Trophoblast cell (in vitro differentiated cells and primary cell): Measurements from ENCODE around the gene LTB4R2.
A peak's percentile ranks its signal among the peaks of the same experiment; 100 is the strongest.

Experiments
- DNase-seq, 2 donors: peaks; one replicate each; pipeline ENCODE4 v3.0.0-alpha.2; 2016
- H2AFZ ChIP-seq: 2 replicates; pipeline ENCODE4 v1.6.1; 2013; ENCODE audit warnings: low read length, moderate library complexity, mild to moderate bottlenecking; ENCODE audit not compliant: insufficient read depth, poor library complexity
- H2AK5ac ChIP-seq: 2 replicates; pipeline ENCODE4 v1.6.1; 2013; ENCODE audit warnings: mild to moderate bottlenecking, low read length
- H2BK120ac ChIP-seq: 2 replicates; pipeline ENCODE4 v1.6.1; 2013; ENCODE audit warnings: low read length, mild to moderate bottlenecking, moderate library complexity; ENCODE audit not compliant: insufficient read depth, poor library complexity
- H2BK12ac ChIP-seq: 2 replicates; pipeline ENCODE4 v1.6.1; 2013; ENCODE audit warnings: mild to moderate bottlenecking, low read length, moderate library complexity
- H2BK5ac ChIP-seq: 2 replicates; pipeline ENCODE4 v1.6.1; 2013; ENCODE audit warnings: low read length, low read depth, moderate library complexity, mild to moderate bottlenecking; ENCODE audit not compliant: poor library complexity
- H3K14ac ChIP-seq: 2 replicates; pipeline ENCODE4 v1.6.1; 2013; ENCODE audit warnings: mild to moderate bottlenecking, low read length
- H3K18ac ChIP-seq: 2 replicates; pipeline ENCODE4 v1.6.1; 2013; ENCODE audit warnings: mild to moderate bottlenecking, low read length
- H3K23ac ChIP-seq: 2 replicates; pipeline ENCODE4 v1.6.1; 2013; ENCODE audit warnings: low read length
- H3K27ac ChIP-seq: 2 replicates; pipeline ENCODE4 v1.5.1; 2013; ENCODE audit warnings: low read depth, mild to moderate bottlenecking, inconsistent platforms, low read length, moderate library complexity
- H3K27me3 ChIP-seq: 2 replicates; pipeline ENCODE4 v1.6.1; 2013; ENCODE audit warnings: inconsistent platforms, mild to moderate bottlenecking, low read length, moderate library complexity; ENCODE audit not compliant: insufficient read depth
- H3K36me3 ChIP-seq, 2 experiments: 1 replicate in 1 of 2; 2 replicates in 1 of 2; pipeline ENCODE4 v1.6.1; 2013; ENCODE audit warnings: low read length in 2 of 2, mild to moderate bottlenecking in 2 of 2, moderate library complexity in 1 of 2; ENCODE audit not compliant: insufficient read depth in 2 of 2, control insufficient read depth in 1 of 2
- H3K4ac ChIP-seq: 2 replicates; pipeline ENCODE4 v1.6.1; 2013; ENCODE audit warnings: low read depth, mild to moderate bottlenecking, low read length, moderate library complexity
- H3K4me1 ChIP-seq, 2 experiments: 1 replicate in 1 of 2; 2 replicates in 1 of 2; pipeline ENCODE4 v1.6.1; 2013; ENCODE audit warnings: low read length in 2 of 2, mild to moderate bottlenecking in 2 of 2, moderate library complexity in 1 of 2; ENCODE audit not compliant: insufficient read depth in 2 of 2, control insufficient read depth in 1 of 2
- H3K4me2 ChIP-seq: 2 replicates; pipeline ENCODE4 v1.6.1; 2013; ENCODE audit warnings: inconsistent platforms, mild to moderate bottlenecking, low read length, moderate library complexity
- H3K4me3 ChIP-seq: 2 replicates; pipeline ENCODE4 v1.5.1; 2013; ENCODE audit warnings: mild to moderate bottlenecking, low read depth, low read length, inconsistent platforms
- H3K79me1 ChIP-seq: one replicate; pipeline ENCODE4 v1.6.1; 2013; ENCODE audit warnings: low read length
- H3K79me2 ChIP-seq: 2 replicates; pipeline ENCODE4 v1.6.1; 2013; ENCODE audit warnings: low read length, mild to moderate bottlenecking; ENCODE audit not compliant: control insufficient read depth, insufficient read depth, poor library complexity
- H3K9ac ChIP-seq: 2 replicates; pipeline ENCODE4 v1.6.1; 2013; ENCODE audit warnings: mild to moderate bottlenecking, low read length
- H3K9me3 ChIP-seq: 2 replicates; pipeline ENCODE4 v1.6.1; 2013; ENCODE audit warnings: low read depth, mild to moderate bottlenecking, control low read depth, inconsistent platforms, low read length; ENCODE audit not compliant: insufficient read depth
- H4K12ac ChIP-seq: 2 replicates; pipeline ENCODE4 v1.6.1; 2013; ENCODE audit warnings: low read depth, mild to moderate bottlenecking, low read length, moderate library complexity
- H4K8ac ChIP-seq: 2 replicates; pipeline ENCODE4 v1.6.1; 2013; ENCODE audit warnings: low read depth, mild to moderate bottlenecking, low read length, moderate library complexity
- H4K91ac ChIP-seq: one replicate; pipeline ENCODE4 v1.6.1; 2013; ENCODE audit warnings: low read depth, mild to moderate bottlenecking, low read length, moderate library complexity
- WGBS: extraction: QIAGEN DNeasy Blood & Tissue Kit; methylation state at CpG from one replicate; pipeline ENCODE4 v1.1.7; 2013; ENCODE audit warnings: missing lambda C conversion rate; ENCODE audit not compliant: insufficient read length, insufficient coverage; ENCODE audit errors: extremely low coverage; 5-methylcytosine and 5-hydroxymethylcytosine counted together

Gene LTB4R2

DNA sequence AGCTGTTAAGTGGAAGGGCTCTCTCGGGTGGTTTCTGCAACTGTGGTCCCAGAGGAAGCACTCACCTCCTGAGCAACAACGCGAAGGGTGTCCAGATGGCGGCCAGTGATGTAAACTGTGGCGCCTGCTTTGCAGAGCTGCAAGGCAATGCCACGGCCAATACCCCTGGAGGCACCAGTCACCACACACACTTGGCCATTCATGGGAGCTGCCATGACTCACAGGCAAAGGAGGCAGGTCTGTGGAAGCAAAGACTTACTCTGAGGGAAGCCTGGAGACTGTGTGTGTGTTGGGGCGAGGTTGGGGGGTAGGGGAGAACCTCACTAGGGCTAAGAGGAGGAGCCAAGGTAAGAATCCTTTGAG lies 11.1 kb upstream of the LTB4R2 start:
- peak overlapping the region; percentile 31 for H3K4ac ChIP-seq
- H2BK12ac ChIP-seq = no peak overlapping the region
- H3K4me1 ChIP-seq = peaks cover 11 to 14% of the 10 kb centered on the region in 2 experiments
- peak overlapping the region; percentile 46 for H3K14ac ChIP-seq
- peak; percentile 26 to 50 for DNase-seq
- peaks cover 9% of the 10 kb centered on the region for H3K79me2 ChIP-seq
- no peaks in the 10 kb centered on the region for H3K27me3 ChIP-seq
- peak overlapping the region; percentile 81 for H4K8ac ChIP-seq
- H3K18ac ChIP-seq = peak overlapping the region; percentile 86
- H3K4me2 ChIP-seq = peak overlapping the region; percentile 79
- peak overlapping the region; percentile 84 for H3K4me3 ChIP-seq
- peaks cover 21 to 34% of the 10 kb centered on the region in 2 experiments for H3K36me3 ChIP-seq
- no peak overlapping the region for H3K23ac ChIP-seq
- WGBS = no CpG with 5 or more reads among the region's 7 CpGs
- peak overlapping the region; percentile 38 for H2BK5ac ChIP-seq
- peak overlapping the region; percentile 81 for H4K12ac ChIP-seq
- H2BK120ac ChIP-seq = no peak overlapping the region
- peak overlapping the region; percentile 33 for H4K91ac ChIP-seq
- H3K9me3 ChIP-seq = no peaks in the 10 kb centered on the region
- H3K27ac ChIP-seq = no peak overlapping the region
- H3K9ac ChIP-seq = peak overlapping the region; percentile 89
- H2AK5ac ChIP-seq = peak overlapping the region; percentile 42
- H3K79me1 ChIP-seq = peaks cover 3% of the 10 kb centered on the region
- peak overlapping the region; percentile 93 for H2AFZ ChIP-seq

DNA sequence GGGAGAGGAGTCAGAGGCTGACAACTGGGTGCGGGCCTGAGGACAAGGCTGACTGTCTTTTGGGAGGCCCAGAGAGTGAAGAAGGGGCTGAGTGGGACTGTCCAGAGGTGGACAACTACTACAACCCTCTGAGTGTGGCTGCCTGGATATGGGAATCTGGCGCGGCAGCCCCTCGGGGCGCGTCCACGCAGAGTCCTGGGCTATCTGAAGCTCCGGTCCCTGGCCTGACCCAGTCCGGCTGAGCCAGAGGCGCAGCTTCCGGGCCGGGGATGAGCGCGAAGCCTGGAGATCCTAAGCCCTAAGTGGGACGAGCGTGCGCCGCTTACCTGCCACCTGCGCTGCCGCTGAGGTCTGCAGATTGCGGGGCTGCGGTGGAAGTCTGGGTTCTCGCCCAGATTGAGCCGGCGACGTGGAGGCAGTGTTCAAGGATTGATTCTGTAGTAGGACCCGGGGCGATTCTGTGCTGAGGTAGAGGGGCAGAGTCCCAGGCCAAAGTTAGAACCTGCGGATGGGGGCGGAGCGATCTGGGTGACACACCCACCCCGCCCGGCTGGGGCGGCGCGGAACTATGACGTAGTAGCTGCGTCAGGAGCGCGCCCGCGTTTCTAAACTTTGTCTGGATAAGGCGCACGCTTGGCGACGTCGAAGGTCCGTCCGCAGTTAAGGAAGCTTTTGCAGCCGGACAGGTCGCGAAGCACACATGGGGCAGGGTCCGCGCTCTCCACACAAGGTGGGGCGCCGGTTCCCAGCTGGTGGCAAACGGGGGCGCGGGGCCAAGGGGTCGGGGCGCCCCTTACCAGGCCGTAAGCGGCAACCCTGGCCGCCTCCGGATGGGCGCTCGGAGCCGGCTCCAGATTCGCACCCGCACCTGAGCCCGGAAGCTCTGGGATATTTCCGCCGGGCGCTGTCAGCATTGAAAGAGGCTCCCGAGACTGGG lies 10.4 kb upstream of the LTB4R2 start, which contains the start of the genes DHRS1 and NOP9:
DHRS1 (minus strand) TSS at position 526 of the 937 bp plus-strand sequence. CDS start 674 bp downstream, outside the sequence.
NOP9 (plus strand) TSS at position 596 of the 937 bp plus-strand sequence; CDS start at position 701, 105 bp downstream.
- Histone ChIP-seq H2BK5ac (peak within 1 kb of the TSS; percentile 38), H4K12ac (peak within 1 kb of the TSS; percentile 81), H3K18ac (peak within 1 kb of the TSS; percentile 86), H3K14ac (peak within 1 kb of the TSS; percentile 46), H3K23ac (peak within 1 kb of the TSS; percentile 40), H3K79me1 (peaks cover 3% of the 10 kb centered on the region), H3K4me1 (peaks cover 11 to 14% of the 10 kb centered on the region in 2 experiments), H2AFZ (peak within 1 kb of the TSS; percentile 93), H4K91ac (peak within 1 kb of the TSS; percentile 33), H3K4me3 (peak within 1 kb of the TSS; percentile 84), H2BK12ac (no peak within 1 kb of the TSS), H3K9ac (peak within 1 kb of the TSS; percentile 89), H3K4me2 (peak within 1 kb of the TSS; percentile 79), H3K4ac (peak within 1 kb of the TSS; percentile 39), H3K9me3 (no peaks in the 10 kb centered on the region), H3K27me3 (no peaks in the 10 kb centered on the region), H2BK120ac (no peak within 1 kb of the TSS), H3K36me3 (peaks cover 27 to 40% of the 10 kb centered on the region in 2 experiments), H2AK5ac (peak within 1 kb of the TSS; percentile 42), H3K79me2 (peaks cover 9% of the 10 kb centered on the region), H4K8ac (peak within 1 kb of the TSS; percentile 81), H3K27ac (peak within 1 kb of the TSS; percentile 47)
- DNase-seq = peak; percentile 91 to 98
- no CpG with 5 or more reads among the region's 75 CpGs for WGBS

DNA sequence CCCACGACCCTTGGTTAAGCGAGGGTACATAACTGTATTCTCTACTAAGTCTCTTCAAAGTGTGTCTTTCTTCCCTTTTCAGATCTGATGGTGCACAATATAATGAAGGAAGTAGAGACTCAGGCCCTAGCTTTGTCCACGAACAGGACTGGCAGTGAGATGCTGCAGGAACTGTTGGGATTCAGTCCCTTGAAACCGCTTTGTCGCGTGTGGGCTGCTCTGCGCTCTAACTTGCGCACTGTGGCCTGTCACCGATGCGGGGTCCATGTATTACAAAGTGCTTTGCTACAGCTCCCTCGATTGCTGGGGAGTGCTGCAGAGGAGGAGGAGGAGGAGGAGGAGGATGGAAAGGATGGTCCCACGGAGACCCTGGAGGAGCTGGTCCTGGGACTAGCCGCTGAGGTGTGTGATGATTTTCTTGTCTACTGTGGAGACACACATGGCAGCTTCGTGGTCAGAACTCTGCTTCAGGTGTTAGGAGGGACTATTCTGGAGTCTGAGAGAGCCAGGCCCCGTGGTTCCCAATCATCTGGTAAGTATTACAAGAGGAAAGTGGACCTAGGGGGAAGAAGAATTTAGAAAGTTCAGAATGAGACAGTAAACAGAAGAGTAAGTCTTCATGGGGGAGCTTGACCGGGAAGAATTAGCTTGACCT lies 9.5 kb upstream of the LTB4R2 start:
- Histone ChIP-seq H2BK120ac (no peak overlapping the region), H3K4me2 (peak overlapping the region; percentile 79), H4K91ac (no peak overlapping the region), H2AK5ac (no peak overlapping the region), H2BK5ac (no peak overlapping the region), H4K8ac (peak overlapping the region; percentile 62), H3K9ac (peak overlapping the region; percentile 83), H3K79me1 (peaks cover 3% of the 10 kb centered on the region), H3K79me2 (peaks cover 9% of the 10 kb centered on the region), H3K18ac (peak overlapping the region; percentile 10), H3K9me3 (no peaks in the 10 kb centered on the region), H3K23ac (peak overlapping the region; percentile 40), H3K27ac (no peak overlapping the region), H3K4ac (peak overlapping the region; percentile 39), H2BK12ac (no peak overlapping the region), H3K27me3 (no peaks in the 10 kb centered on the region), H3K14ac (peak overlapping the region; percentile 13), H4K12ac (peak overlapping the region; percentile 20), H2AFZ (no peak overlapping the region), H3K36me3 (peaks cover 33 to 46% of the 10 kb centered on the region in 2 experiments), H3K4me1 (peaks cover 11 to 14% of the 10 kb centered on the region in 2 experiments), H3K4me3 (peak overlapping the region; percentile 79)
- whole genome bisulfite sequencing = no CpG with 5 or more reads among the region's 16 CpGs
- DNase-seq = no peak

DNA sequence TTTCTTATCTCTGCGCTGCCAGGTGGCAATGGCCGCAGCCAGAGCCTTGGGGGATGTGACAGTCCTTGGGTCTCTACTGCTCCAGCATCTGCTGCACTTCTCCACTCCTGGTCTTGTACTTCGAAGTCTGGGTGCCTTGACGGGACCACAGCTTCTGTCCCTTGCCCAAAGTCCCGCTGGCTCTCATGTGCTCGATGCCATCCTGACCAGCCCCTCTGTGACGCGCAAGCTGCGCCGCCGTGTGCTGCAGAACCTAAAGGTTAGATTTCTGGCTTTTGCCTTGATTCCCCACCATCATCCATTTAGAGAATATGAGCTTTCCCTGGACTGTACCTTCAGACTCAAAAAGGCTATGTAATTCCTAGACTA lies 5.9 kb upstream of the LTB4R2 start:
- Histone ChIP-seq H3K4me1 (peaks cover 6 to 12% of the 10 kb centered on the region in 2 experiments), H3K4me3 (no peak overlapping the region), H3K14ac (no peak overlapping the region), H3K27ac (no peak overlapping the region), H2BK12ac (no peak overlapping the region), H3K18ac (no peak overlapping the region), H2AFZ (no peak overlapping the region), H2AK5ac (no peak overlapping the region), H3K23ac (no peak overlapping the region), H3K79me1 (peaks cover 3% of the 10 kb centered on the region), H3K79me2 (peaks cover 8% of the 10 kb centered on the region), H3K4ac (no peak overlapping the region), H3K4me2 (no peak overlapping the region), H4K12ac (no peak overlapping the region), H3K36me3 (peaks cover 37 to 56% of the 10 kb centered on the region in 2 experiments), H4K91ac (no peak overlapping the region), H4K8ac (no peak overlapping the region), H3K9me3 (no peaks in the 10 kb centered on the region), H3K27me3 (no peaks in the 10 kb centered on the region), H2BK120ac (no peak overlapping the region), H3K9ac (no peak overlapping the region), H2BK5ac (no peak overlapping the region)
- no peak for DNase-seq
- WGBS = no CpG with 5 or more reads among the region's 11 CpGs
